Measurements from ENCODE around the gene TINAG. TPM values are rescaled to one million over a fixed set of nuclear protein-coding genes. Genes with fewer than 3 reads are reported as not detected.

Gene TINAG
- total and polyA plus RNA-seq, 2 of the 13 experiments (the other 11 are each of a cell fraction or from before 2014, with no cell fraction given): 0.08 to 0.15 TPM

DNA sequence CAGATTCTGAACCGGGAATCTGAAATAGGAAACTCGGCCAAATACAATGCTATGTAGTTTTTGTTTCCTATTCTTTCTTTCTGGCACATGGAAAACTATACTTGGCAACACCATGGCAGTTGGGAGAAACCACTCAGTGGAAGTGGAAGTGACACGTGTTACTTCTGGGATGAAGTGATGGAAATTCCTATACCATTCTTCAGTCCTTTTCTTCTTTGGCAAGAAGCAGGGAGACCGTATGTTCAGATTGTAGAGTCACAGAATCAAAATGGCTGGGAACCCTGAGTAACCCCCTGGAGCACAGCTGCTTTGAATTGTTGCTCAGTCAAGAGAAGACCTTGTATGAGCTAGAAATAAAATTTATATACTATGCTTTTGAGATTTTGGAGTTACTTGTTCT, 18.8 kb upstream of the TINAG start:
- H3K27me3 ChIP-seq (ENCODE audit: control insufficient read depth in 1 of 2, insufficient read depth in 2 of 2, low read length in 2 of 2): no peaks in the 10 kb centered on the region
- 21% methylated on average over 4 of the region's 4 CpGs for WGBS (ENCODE audit: low lambda C conversion rate)
- no peaks in the 10 kb centered on the region for H3K36me3 ChIP-seq (replicated peaks in 1 of 2; ENCODE audit: control insufficient read depth in 1 of 2, insufficient read depth in 2 of 2, low read length in 2 of 2)
- no peak overlapping the region for H3K27ac ChIP-seq (ENCODE audit: extremely low read length, insufficient read depth, low read length)
- H2AFZ ChIP-seq (ENCODE audit: low read length): no peak overlapping the region
- intact Hi-C loops (cut with micrococcal nuclease; ENCODE audit: unreplicated experiment): no loop called here
- ChIA-PET CTCF (ENCODE audit: low intra/inter-chr PET ratio, low total read pairs) (no interaction called here), POLR2A (no interaction called here)
- H3K4me1 ChIP-seq (ENCODE audit: insufficient read depth, low read length): peaks cover 2% of the 10 kb centered on the region; the same call in 1 of the 2 replicates
- no TSS peak for BruUV-seq (replicated peaks)
- no peak overlapping the region for H3K4me2 ChIP-seq (ENCODE audit: low read depth, low read length)
- DNase-seq (ENCODE audit: low spot score) (no peak), ATAC-seq (no peak), FAIRE-seq (no peak)
- no peak overlapping the region for H3K9ac ChIP-seq (ENCODE audit: insufficient read depth, low read depth, low read length)
- no peak overlapping the region for H3K4me3 ChIP-seq (replicated peaks in 1 of 3; ENCODE audit: insufficient read depth in 1 of 3, low read depth in 2 of 3, low read length in 3 of 3)
- no peaks in the 10 kb centered on the region for H3K79me2 ChIP-seq (ENCODE audit: insufficient read depth, low read length)
- in situ Hi-C loops (cut with HindIII; ENCODE audit: extremely low pct_ligation_motif_present, low pct_unique_long_range_greater_than_20kb): no loop called here
- H4K20me1 ChIP-seq (ENCODE audit: insufficient read depth, low read length): no peaks in the 10 kb centered on the region
- H3K9me3 ChIP-seq (ENCODE audit: low read length): no peaks in the 10 kb centered on the region
- TF ChIP-seq, protein P1, sequence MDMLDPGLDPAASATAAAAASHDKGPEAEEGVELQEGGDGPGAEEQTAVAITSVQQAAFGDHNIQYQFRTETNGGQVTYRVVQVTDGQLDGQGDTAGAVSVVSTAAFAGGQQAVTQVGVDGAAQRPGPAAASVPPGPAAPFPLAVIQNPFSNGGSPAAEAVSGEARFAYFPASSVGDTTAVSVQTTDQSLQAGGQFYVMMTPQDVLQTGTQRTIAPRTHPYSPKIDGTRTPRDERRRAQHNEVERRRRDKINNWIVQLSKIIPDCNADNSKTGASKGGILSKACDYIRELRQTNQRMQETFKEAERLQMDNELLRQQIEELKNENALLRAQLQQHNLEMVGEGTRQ (IDR thresholded peaks at IDR 0.05; ENCODE audit: low read depth, low read length): no peak
- TF ChIP-seq, protein P1 (CRISPR knock-in tag; IDR thresholded peaks at IDR 0.05; ENCODE audit: borderline replicate concordance): no peak
- no peak for TF ChIP-seq ZNF235 (CRISPR knock-in tag; IDR thresholded peaks at IDR 0.05; ENCODE audit: borderline replicate concordance)
- no peak for TF ChIP-seq TOPORS (CRISPR knock-in tag; IDR thresholded peaks at IDR 0.05)
- TF ChIP-seq RARG (CRISPR knock-in tag; IDR thresholded peaks at IDR 0.05; ENCODE audit: low read depth): no peak
- TF ChIP-seq ZBTB7B (CRISPR knock-in tag; IDR thresholded peaks at IDR 0.05): no peak
- TF ChIP-seq, protein P2, sequence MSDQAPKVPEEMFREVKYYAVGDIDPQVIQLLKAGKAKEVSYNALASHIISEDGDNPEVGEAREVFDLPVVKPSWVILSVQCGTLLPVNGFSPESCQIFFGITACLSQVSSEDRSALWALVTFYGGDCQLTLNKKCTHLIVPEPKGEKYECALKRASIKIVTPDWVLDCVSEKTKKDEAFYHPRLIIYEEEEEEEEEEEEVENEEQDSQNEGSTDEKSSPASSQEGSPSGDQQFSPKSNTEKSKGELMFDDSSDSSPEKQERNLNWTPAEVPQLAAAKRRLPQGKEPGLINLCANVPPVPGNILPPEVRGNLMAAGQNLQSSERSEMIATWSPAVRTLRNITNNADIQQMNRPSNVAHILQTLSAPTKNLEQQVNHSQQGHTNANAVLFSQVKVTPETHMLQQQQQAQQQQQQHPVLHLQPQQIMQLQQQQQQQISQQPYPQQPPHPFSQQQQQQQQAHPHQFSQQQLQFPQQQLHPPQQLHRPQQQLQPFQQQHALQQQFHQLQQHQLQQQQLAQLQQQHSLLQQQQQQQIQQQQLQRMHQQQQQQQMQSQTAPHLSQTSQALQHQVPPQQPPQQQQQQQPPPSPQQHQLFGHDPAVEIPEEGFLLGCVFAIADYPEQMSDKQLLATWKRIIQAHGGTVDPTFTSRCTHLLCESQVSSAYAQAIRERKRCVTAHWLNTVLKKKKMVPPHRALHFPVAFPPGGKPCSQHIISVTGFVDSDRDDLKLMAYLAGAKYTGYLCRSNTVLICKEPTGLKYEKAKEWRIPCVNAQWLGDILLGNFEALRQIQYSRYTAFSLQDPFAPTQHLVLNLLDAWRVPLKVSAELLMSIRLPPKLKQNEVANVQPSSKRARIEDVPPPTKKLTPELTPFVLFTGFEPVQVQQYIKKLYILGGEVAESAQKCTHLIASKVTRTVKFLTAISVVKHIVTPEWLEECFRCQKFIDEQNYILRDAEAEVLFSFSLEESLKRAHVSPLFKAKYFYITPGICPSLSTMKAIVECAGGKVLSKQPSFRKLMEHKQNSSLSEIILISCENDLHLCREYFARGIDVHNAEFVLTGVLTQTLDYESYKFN (CRISPR knock-in tag; conservative IDR thresholded peaks at IDR 0.05): no peak
- TF ChIP-seq, protein P3, sequence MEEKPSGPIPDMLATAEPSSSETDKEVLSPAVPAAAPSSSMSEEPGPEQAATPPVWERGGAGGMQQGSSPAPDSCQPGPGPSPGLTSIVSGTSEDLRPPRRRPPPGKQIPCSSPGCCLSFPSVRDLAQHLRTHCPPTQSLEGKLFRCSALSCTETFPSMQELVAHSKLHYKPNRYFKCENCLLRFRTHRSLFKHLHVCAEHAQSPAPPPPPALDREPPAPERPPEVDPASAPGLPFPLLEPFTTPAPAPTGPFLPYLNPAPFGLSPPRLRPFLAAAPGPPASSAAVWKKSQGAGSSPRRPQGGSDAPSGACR (CRISPR knock-in tag; IDR thresholded peaks at IDR 0.05): no peak
- no peak for TF ChIP-seq EZH2 (conservative IDR thresholded peaks at IDR 0.05; ENCODE audit: low read depth, low read length)
- TF ChIP-seq ARNT2 (CRISPR knock-in tag; IDR thresholded peaks at IDR 0.05; ENCODE audit: low read depth): no peak
- TF ChIP-seq IRF2 (CRISPR knock-in tag; IDR thresholded peaks at IDR 0.05): no peak
- TF ChIP-seq, protein P4, sequence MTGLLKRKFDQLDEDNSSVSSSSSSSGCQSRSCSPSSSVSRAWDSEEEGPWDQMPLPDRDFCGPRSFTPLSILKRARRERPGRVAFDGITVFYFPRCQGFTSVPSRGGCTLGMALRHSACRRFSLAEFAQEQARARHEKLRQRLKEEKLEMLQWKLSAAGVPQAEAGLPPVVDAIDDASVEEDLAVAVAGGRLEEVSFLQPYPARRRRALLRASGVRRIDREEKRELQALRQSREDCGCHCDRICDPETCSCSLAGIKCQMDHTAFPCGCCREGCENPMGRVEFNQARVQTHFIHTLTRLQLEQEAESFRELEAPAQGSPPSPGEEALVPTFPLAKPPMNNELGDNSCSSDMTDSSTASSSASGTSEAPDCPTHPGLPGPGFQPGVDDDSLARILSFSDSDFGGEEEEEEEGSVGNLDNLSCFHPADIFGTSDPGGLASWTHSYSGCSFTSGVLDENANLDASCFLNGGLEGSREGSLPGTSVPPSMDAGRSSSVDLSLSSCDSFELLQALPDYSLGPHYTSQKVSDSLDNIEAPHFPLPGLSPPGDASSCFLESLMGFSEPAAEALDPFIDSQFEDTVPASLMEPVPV (CRISPR knock-in tag; IDR thresholded peaks at IDR 0.05): no peak
- no peak for TF ChIP-seq ZNF382 (CRISPR knock-in tag; IDR thresholded peaks at IDR 0.05; ENCODE audit: borderline replicate concordance)
